Left ventricle myocardium inferior (tissue), 1 donor: ENCODE data around the gene CCSER2. TPM values are rescaled to one million over a fixed set of nuclear protein-coding genes. Genes with fewer than 3 reads are reported as not detected.

Source experiments
- DNase-seq: peaks from one replicate; pipeline ENCODE4 v3.0.0-alpha.2; 2020
- H3K27ac ChIP-seq: fragments of 200-600 bp; replicated peaks from 2 replicates; pipeline ENCODE4 v1.8.0; 2021
- H3K27me3 ChIP-seq: fragments of 200-600 bp; 2 replicates; pipeline ENCODE4 v1.8.0; 2021; ENCODE audit warnings: low read depth
- H3K36me3 ChIP-seq: fragments of 200-600 bp; 2 replicates; pipeline ENCODE4 v1.8.0; 2021
- H3K4me1 ChIP-seq: fragments of 200-600 bp; 2 replicates; pipeline ENCODE4 v1.8.0; 2021
- H3K4me3 ChIP-seq: fragments of 200-600 bp; 2 replicates; pipeline ENCODE4 v1.8.0; 2021; ENCODE audit warnings: mild to moderate bottlenecking, moderate library complexity
- H3K9me3 ChIP-seq: fragments of 200-600 bp; replicated peaks from 2 replicates; pipeline ENCODE4 v1.8.0; 2021
- CTCF ChIP-seq: fragments of 200-600 bp; IDR thresholded peaks from 2 replicates; pipeline ENCODE4 v1.8.0; 2021; ENCODE audit warnings: antibody characterized with exemption, mild to moderate bottlenecking, borderline replicate concordance
- intact Hi-C: fragments of 100-400 bp; cut with micrococcal nuclease; formaldehyde crosslinking; loops from one replicate; pipeline ENCODE4 v1.11.0; 2022
- total RNA-seq: library from RNA; stranded (reverse); fragmentation: NEBNext Ultra II Directional; extraction: Animal tissue kit (Norgen Biotek cat#: 25700); gene quantifications from one replicate; pipeline ENCODE4 v1.2.1, GENCODE V29; 2021
- donor health status: DM: no; HTN: yes; CAD: no; lungs with severe emphysema.

CCSER2 gene
- total RNA-seq, 1 donor from 2014 or later = 175 TPM

GRCh38 chr10:84391326-84391725 is 62.9 kb downstream of the CCSER2 start:
- no peaks in the 10 kb centered on the region for H3K27me3 ChIP-seq
- intact Hi-C loops = no loop called here
- TF ChIP-seq CTCF = no peak

DNA sequence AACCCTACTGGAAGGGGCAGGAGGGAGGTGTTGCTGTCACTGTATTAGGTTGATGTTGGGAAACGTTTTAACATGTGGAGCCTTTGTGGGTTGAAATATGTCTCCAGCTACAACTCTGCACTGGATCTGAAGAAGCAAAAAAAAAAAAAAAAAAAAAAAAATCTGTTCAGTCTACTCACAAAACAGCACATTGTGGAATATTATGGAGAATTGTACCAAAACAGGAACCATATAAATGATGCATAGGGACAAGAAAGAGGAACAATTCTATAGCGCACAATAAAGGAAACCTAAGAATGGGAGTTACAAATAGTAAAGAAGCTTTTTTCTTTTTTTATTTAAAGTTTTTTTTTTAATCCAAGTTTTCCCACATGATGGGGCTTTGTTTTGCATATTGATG is 63.8 kb downstream of the CCSER2 start:
- Histone ChIP-seq H3K4me1 (peaks cover 5% of the 10 kb centered on the region), H3K27ac (no peak overlapping the region), H3K4me3 (no peak overlapping the region), H3K27me3 (no peaks in the 10 kb centered on the region), H3K9me3 (peaks cover 7% of the 10 kb centered on the region), H3K36me3 (peaks cover 7% of the 10 kb centered on the region)
- no peak for DNase-seq
- intact Hi-C loops = no loop called here
- no peak for TF ChIP-seq CTCF

More at GRCh38 chr10:84391326-84391725, 62.9 kb downstream of the CCSER2 start:
- Histone ChIP-seq H3K9me3 (peaks cover 7% of the 10 kb centered on the region), H3K27ac (no peak overlapping the region), H3K36me3 (peaks cover 7% of the 10 kb centered on the region), H3K4me1 (peaks cover 5% of the 10 kb centered on the region), H3K4me3 (no peak overlapping the region)
- DNase-seq = no peak

DNA sequence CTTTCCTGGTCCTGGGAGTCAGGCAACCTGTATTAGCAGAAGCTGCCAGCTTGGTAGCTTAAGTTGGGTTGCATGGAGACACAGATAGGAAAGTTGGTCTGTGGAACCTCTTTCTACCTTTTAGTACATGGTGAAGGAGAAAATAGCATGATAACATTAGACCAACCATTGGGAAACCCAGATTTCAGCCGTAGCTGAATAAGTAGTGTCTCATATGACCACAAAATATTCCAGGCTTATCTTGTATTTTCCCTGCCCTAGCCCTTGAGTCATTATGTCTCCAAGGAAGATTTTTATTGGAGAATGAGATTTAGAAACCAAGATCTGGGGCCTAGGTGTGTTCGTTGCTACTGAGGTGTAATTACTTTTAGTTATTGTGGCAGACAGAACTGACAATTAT is 67.2 kb downstream of the CCSER2 start:
- Histone ChIP-seq H3K27me3 (no peaks in the 10 kb centered on the region), H3K9me3 (peaks cover 11% of the 10 kb centered on the region), H3K36me3 (no peaks in the 10 kb centered on the region), H3K4me1 (peaks cover 17% of the 10 kb centered on the region), H3K27ac (no peak overlapping the region), H3K4me3 (no peak overlapping the region)
- no peak for DNase-seq
- intact Hi-C loops = no loop called here
- TF ChIP-seq CTCF = no peak

DNA sequence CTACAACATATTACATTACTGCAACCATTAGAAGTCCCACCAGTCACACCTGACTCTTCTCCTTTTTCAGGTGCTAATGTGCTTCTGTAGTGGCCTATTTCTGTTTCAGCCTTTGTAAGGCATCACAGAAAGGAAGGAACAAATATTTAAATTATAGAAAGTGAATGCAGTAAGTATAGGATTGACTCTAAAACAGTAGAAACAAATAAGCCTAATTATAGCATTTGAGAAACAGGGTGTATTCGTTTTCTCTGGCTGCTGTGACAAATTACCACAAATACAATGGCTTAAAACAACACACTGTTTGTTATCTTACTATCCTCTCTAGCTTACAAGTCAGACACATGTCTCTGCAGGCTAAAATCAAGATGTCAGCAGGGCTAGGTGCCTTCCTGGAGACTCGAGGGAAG is 69.4 kb downstream of the CCSER2 start:
- H3K4me1 ChIP-seq = peaks cover 24% of the 10 kb centered on the region
- no peaks in the 10 kb centered on the region for H3K36me3 ChIP-seq
- H3K27me3 ChIP-seq = no peaks in the 10 kb centered on the region
- peaks cover 11% of the 10 kb centered on the region for H3K9me3 ChIP-seq
- no peak for TF ChIP-seq CTCF
- no peak for DNase-seq
- H3K4me3 ChIP-seq = no peak overlapping the region
- intact Hi-C loops = no loop called here
- no peak overlapping the region for H3K27ac ChIP-seq

DNA sequence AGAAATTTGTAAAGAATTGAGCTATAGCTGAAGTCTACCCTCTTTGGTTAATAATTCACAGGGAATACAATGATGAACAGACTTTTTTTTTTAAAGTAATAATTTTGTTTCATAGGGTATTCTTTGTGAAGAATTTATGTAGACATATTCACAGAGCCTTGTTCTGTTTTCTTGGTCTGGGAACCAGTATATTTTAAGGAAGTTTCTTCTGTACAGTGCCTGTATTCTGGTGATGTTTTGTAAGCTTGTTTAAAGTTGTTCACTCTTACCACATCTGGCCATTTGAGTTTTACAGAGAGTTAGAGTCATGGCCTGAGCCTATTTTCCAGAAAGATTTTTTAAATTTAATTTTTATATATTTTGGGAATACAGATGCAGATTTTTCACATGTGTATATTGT is 70.3 kb downstream of the CCSER2 start:
- intact Hi-C loops = no loop called here
- H3K27ac ChIP-seq = no peak overlapping the region

More for the DNA sequence above, 70.3 kb downstream of the CCSER2 start:
- Histone ChIP-seq H3K4me3 (no peak overlapping the region), H3K4me1 (peaks cover 24% of the 10 kb centered on the region), H3K36me3 (no peaks in the 10 kb centered on the region), H3K27me3 (no peaks in the 10 kb centered on the region), H3K9me3 (peaks cover 11% of the 10 kb centered on the region)
- no peak for TF ChIP-seq CTCF
- DNase-seq = no peak
